HG02840 (cell line): ENCODE measurements around the gene WFDC10B.
"Not testable (repeated sequence)": the region's sequence is repeated elsewhere in the genome, so short reads cannot be mapped to it uniquely, and the experiment has no call there.

Experiments used
- ATAC-seq: cut with Tn5 transposase; IDR thresholded peaks from one replicate; pipeline ENCODE4 v1.9.1; 2021; ENCODE audit warnings: mild to moderate bottlenecking, moderate library complexity, moderate number of reproducible peaks; ENCODE audit not compliant: unreplicated experiment, low FRiP score

The WFDC10B gene

DNA sequence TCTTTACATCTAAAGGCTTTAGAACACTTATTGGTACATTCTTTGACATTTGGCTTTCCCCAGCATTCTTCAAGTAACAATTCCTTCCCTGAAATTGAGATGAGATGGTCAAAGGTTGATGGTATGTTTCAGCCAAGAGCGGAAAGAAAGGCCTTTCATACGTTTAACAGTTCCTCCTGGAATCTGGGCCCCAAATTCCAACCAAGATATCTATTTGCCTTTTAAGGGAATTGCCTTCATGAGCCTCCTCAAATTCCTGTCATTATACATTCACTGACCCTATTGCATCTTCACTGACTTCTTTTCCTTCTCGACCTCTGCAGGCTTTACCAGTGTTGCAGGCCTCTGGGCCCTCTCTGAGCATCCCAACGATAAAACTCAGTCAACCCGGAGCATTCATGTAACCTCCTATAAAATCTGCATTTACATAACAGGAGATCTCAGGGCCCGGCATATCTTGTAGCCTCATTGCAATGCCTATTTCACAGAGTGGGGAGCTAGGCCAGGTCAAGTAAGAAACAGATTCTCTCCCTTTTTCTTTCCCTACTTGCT lies 55.4 kb downstream of the WFDC10B start:
- no peak for ATAC-seq

DNA sequence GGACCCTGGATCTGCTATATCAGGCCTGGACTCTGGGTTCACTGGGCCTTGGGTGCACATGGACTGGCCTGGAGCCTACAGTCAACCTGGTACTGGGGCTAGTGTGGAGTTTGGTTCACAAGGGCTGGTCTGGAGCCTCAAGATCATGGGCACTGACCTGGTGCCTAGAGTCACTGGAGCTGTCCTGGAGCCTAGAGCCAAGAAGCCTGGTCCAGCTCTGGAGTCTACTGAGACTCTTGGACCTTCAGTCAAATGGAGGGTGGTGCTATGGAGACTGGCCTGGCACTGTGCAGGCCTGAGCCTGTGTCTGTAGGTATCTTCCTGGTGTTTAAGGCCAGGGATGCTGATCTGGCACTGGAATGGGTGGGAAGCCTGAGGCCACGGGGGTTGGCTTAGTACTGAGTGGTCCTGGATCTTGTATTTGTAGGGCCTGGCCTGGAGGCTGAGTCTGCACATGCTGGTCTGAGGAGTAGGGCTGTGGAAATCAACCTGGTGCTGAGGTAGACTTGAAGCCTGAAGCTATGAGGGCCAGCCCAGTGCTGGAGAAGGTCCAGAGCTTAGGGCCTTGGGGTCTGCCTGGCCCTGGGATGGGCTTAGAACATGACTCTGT lies 57.3 kb downstream of the WFDC10B start:
- ATAC-seq: no peak

DNA sequence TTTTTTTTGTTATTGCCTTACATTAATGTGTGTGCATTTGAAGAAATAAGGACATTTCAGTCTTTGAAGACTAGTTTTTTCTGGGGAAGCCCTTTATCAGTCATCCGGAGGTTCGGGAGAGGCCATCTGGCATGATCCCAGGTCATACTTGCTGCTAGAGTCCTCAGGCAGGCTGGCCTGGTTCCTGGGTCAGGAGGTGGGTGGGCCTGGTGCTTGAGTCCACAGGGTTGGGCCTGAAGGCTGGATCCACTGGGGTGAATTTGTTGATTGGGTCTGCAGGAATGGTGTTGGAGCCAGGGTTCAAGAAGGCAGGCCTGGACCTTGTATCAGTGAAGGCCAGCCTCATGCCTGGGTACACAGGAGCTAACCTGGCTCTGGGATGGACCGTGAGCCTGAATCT lies 57.9 kb downstream of the WFDC10B start:
- no peak for ATAC-seq

- ATAC-seq: not testable (repeated sequence)
Observed at GRCh38 chr20:45645869-45646268, 59.0 kb downstream of the WFDC10B start.

GRCh38 chr20:45641076-45641475 lies 63.7 kb downstream of the WFDC10B start:
- not testable (repeated sequence) for ATAC-seq

GRCh38 chr20:45639687-45640086 lies 65.1 kb downstream of the WFDC10B start:
- no peak for ATAC-seq

GRCh38 chr20:45636513-45636912 lies 68.3 kb downstream of the WFDC10B start:
- no peak for ATAC-seq
